Right renal pelvis (tissue), 4 donors: Measurements from ENCODE around the gene PHETA1. TPM values are rescaled to one million over a fixed set of nuclear protein-coding genes. Genes with fewer than 3 reads are reported as not detected.
"Not testable (repeated sequence)": the region's sequence is repeated elsewhere in the genome, so short reads cannot be mapped to it uniquely, and the experiment has no call there.

Experiments used
- DNase-seq, 4 donors: peaks; one replicate each; pipeline ENCODE4 v3.0.0-alpha.2; 2013; ENCODE audit warnings: low read depth in 4 of 4, low spot score in 3 of 4, missing footprints in 1 of 4
- polyA plus RNA-seq, 4 donors: library from polyadenylated mRNA; unstranded; fragments of 120-200 nt; gene quantifications; one replicate each; pipeline ENCODE4 v1.2.1, GENCODE V29; 2013; ENCODE audit not compliant: insufficient read length in 4 of 4

The PHETA1 gene
- polyA plus RNA-seq, 4 donors, result 12.8 to 16.1 (median 14.4) TPM

DNA sequence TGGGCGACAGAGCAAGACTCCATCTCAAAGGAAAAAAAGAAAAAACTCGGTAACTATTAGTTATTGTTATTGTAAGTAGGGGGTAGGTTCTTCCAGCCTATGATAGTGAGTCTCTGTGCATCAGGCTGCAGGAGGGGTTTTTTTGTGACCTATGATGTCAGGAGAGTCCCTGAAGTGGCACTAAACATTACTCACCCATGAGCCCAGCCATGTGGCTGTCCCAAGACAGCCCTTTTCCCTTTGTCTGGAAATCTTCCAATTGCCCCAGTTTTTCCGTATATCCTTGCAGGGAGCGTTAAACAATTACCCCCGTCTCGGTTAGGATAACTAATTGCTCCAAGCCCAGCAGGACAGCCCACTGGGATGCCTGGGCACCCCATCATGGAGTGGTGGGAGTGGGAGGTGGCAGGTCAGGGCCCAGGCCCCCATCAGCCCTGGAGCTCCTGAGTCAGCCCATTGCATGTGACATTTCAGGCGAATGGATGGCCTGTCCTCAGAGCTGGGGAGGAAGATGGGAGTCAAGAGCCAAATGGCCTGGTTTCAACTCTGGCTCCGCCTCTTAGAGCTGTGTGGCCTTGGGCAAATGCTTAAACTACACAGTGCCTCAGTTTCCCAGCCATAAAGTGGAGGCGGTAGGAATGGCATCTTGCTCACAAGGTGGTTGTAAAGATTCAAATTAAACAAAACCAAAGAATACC, 16.4 kb downstream of the PHETA1 start:
- DNase-seq, result no peak

DNA sequence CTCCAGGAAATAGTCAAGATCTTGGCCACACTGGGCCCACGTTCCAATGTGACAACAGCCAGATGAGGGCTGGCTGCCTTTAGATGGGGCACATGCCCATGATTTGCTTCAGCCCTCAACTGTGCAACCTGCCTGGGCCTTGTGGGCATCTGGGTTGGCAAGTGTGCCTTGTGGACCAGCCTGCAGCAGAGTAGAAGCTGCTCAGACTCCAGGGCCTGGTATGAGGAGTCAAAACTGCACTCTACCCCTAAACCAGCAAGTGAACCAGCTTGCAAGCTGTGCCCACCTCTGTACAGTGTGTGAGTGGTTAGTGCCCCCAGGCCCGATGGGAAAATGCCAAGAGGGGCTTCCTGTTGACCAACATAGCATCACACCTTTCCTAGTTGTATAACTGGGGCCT, 17.9 kb downstream of the PHETA1 start:
- DNase-seq, result no peak

DNA sequence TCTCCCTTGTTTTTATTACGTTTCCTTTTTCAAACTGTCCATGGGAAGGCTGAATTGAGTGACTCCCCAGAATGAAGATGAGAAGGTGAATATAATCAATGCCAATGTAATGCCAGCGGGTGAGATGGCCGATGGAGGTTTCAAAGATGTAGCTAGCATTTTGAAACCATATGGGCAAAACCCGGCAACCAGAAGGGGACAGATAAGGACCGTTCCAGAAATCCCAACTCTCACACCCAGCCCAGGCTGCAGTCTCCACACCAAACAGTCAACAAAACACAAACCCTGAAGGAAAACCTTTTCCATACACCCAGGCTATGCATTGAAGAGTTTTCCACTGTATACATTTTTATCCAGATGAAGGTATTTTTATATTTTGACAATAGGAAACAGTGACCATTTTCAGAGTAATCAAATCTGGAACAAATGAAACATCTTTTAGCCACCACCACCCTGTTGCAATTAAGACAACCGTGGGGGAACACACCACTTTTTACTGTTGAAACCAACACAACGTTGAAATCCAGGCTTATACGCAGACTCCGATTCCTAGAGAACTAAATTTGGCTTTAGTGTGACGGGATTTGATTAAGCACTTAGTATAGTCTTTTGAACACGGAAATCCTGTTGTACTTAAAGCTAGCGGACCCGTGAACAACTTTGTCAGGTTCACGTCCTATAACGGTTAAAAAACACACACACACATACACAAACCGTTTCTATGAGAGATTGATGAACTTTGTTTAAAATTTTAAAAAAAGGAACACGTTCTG, 19.0 kb downstream of the PHETA1 start:
- no peak for DNase-seq

DNA sequence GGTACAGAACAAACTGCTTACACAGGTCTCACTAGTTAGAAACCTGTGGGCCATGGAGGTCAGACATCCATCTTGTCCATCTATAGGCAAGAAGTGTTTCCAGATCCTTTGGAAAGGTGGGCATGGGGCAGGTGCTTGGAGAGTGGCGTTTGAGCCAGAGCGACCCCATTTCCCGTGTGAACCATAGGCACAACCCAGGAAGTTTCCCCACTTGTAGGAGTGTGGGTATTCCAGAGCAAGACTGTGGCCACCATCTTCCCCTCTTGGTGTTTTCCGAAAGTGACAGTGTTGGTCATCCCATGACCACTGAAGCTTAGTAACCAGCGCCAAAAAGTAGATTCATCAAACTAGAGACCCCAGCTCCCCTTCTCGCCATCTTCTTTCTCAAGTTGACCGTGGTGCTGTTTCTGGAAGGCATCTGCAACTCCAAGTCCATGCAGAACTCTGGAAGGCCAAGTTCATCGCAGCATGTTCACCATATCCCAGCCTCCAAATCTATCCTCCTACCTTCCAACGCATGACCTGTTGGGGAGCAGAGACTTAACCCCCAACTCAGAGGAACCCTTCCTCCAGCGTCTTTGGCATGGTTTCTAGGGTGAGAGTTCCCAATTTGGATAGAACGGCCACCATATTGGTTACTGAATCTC, 19.7 kb downstream of the PHETA1 start:
- no peak for DNase-seq

DNA sequence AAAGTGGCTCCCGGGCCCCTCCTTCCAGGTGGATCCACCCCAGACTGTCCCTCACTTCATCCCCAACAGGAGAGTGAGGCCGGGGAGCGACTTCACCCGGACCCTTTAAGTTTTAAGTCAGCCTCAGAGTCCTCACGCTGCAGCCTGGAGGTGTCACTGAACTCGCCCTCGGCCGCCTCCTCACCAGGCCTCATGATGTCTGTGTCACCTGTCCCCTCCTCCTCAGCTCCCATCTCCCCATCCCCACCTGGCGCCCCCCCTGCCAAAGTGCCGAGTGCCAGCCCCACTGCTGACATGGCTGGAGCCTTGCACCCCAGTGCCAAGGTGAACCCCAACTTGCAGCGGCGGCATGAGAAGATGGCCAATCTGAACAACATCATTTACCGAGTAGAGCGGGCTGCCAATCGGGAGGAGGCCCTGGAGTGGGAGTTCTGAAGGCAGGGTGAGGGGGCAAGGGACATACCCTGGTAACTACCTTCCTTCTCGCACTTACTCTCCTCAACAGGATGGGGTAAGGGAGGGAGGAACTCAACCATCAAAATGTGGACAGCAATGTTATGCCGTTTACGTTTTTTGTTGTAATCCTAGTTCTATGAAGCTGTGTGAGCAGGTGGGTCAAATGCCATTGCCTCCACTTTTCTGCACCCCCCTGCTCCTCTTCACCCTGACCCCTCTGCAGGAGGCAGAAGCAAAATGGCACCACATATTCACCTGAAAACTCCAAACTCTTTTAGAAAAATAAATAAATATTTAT, 20.8 kb downstream of the PHETA1 start:
- no peak for DNase-seq

DNA sequence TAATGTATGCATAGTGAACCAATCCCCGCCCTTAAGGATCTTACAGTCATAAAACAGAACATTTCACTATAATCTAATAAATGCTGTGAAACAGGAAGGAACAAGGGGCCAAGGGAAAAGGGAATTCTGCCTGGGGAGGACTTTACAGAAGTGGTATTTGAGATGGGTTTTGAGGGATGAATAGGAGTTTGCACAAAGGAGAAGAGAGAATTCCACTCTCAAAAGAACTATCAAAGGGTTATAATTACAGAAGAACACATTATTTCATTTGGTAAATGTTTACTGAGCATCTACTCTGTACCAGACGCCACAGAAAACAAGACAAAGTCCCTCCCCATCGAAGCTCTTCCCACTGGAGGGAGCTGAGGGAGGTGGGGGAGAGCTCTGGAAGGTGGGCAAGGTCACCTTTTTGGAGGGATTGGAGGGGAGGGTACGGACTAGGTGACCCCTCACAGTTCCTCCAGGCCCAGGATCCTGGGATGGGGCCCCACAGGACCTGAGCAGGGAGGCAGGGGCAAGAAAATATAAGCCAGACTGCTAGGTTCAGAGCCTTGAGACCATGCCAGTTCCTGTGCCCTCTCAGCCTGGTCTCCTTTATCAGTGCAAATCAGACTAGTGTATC, 24.5 kb downstream of the PHETA1 start:
- DNase-seq, result no peak

DNA sequence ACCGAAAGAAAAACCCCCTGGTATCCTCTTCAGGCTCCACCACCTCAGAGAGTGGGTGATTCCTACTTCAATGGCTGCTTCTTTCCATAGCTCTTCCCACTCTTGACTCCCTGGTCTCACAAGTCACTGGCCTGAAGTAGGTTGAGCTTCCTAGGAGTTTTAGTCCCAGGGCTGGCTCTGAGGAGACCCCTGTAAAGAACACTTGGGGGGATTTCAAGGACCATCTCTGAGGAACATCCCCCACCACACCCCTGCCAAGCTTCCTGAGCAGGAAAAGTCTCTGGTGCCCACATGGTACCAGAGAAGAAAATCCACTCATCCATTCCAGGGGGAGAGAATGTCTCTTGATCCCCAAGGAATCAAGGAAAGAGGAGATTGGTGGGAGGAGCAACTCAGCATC, 25.7 kb downstream of the PHETA1 start:
- no peak for DNase-seq

DNA sequence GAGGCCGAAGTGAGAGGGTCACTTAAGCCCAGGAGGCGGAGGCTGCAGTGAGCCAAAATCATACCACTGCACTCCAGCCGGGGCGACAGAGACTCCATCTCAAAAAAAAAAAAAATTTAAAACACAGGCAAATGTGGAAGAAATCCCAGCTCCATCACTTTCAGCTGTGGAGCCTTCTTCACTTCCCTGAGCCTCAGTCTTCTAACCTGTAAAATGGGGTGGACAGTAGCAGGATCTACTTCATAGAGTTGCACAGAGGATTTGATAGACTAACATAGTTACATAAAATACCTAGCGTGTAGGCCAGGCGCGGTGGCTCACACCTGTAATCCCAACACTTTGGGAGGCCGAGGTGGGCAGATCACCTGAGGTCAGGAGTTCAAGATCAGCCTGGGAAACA, 26.5 kb downstream of the PHETA1 start:
- DNase-seq, result no peak

DNA sequence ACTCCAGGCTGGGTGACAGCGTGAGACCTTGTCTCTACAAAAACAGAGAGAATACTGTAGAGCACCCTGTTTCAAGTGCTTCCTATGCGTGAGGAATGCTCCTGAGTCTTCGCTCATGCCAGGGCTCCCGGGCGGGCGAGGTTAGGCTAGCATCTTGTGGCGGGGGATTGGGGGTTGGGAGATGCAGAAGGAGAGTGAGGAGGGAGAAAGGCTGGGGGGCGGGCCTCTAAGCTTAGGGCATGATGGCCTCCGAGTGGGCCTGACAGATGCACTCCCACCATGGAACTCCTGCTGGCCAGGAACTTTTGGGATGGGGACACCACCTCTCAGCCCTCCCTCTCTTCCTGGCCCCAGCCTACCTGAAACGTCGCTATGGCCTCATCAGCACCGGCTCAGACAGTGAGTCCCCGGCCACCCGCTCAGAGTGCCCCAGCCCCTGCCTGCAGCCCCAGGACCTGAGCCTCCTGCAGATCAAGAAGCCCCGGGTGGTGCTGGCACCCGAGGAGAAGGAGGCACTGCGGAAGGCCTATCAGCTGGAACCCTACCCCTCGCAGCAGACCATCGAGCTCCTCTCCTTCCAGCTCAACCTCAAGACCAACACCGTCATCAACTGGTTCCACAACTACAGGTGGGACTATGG, 27.3 kb downstream of the PHETA1 start:
- no peak for DNase-seq

DNA sequence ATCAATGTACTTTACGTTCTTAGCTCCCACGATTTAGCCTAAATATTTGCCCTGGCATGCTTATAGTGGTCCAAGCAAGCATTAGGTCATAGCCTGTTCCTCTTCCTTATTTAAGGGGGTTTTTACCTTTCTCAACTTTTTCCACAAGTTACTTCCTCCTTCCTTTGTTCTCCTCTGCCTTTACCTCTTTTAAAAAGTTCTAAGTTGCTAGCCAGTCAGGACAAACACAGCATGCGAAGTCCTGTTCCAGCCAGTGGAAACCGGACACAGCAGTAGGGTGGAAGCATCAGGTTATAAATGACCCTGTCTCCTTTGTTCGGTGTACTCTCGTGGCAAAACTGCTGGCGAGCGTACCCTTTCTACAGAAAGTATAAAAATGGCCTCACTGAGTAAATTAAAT, 28.2 kb downstream of the PHETA1 start:
- DNase-seq, result not testable (repeated sequence)

DNA sequence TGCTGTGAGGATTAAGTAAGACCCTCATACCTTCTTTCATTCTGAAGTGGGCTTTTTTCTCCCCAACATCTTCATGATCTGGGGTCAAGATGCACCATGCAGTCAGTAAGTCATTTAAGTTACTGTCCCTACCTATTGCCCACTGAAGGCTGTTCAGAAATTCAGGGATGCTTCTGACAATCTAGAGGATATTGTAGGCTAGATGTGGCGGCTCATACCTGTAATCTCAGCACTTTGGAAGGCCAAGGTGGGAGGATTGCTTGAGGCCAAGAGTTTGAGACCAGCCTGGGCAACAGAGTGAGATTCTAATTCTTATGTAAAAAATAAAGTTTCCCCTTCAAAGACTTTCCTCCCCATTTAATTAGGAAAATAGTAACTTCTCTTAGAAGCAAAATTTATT, 28.7 kb downstream of the PHETA1 start:
- no peak for DNase-seq

DNA sequence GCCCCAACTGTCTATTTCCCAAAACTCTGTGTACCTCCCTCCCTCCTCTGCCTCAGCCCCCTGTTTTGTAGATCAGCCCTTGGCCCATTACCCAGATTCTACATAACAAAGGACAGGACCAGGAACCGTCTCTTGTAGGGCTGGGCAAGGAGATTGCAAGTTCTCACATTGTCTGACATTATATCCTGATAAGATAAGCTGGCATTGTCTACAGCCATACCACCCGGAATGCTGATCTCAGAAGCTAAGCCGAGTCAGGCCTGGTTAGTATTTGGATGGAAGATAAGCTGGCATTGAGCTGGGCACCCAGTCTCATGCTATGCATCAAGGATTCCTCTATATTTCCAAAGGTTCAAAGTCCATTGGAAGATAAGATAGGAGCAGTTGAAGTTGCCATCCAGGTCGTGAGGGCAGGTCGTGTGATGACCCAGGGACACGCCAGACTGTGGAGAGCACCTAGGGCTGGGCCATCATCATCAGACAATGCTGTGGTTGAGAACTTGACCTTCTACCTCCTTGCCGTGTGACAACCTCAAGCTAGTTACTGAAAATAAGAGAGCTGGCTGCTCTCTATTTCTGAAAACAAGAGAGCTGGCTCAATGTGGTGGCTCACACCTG, 29.5 kb downstream of the PHETA1 start:
- DNase-seq, result no peak

DNA sequence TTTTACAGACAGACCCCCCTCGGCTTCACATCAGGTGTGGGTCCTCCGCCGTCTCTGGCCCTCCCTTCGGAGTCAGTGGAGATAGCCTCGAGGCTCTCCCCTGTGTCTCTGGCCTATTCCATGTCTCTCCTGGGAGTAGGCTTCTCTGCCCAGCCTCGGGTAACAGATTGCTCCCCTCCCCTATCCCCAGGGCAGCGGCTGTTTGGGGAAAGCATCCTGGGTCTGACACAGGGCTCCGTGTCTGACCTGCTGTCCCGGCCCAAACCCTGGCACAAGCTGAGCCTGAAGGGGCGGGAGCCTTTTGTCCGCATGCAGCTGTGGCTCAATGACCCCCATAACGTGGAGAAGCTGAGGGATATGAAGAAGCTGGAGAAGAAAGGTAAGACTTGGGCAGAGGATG, 30.8 kb downstream of the PHETA1 start:
- no peak for DNase-seq

DNA sequence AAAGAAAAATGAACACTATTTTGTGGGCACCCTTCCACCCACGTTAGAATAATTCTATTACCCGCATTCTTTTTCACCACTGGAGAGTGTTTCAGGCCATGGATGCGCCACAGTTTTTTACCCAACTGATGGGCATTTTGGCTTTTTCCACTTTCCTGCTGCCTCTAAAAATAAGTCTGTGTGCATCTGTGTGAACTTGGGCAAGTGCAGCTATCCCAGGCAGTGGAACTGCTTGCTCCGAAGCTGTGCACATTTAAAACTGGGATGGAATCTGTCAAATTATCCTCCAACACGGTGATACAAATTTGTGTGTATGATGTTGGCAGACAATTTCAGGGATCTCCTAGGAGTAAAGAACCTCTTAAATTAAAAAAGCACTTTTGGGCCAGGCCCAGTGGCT, 31.5 kb downstream of the PHETA1 start:
- no peak for DNase-seq

DNA sequence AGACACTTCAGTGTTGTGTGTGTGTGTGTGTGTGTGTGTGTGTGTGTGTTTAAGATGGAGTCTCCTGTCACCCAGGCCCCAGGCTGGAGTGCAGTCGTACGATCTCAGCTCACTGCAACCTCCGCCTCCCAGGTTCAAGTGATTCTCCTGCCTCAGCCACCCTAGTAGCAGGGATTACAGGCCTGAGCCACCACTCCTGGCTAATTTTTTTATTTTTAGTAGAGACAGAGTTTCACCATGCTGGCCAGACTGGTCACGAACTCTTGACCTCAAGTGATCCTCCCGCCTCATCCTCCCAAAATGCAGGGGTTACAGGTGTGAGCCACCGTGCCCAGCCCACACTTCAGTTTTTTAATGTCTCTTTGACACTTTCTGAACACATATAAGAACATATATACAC, 32.5 kb downstream of the PHETA1 start:
- not testable (repeated sequence) for DNase-seq

DNA sequence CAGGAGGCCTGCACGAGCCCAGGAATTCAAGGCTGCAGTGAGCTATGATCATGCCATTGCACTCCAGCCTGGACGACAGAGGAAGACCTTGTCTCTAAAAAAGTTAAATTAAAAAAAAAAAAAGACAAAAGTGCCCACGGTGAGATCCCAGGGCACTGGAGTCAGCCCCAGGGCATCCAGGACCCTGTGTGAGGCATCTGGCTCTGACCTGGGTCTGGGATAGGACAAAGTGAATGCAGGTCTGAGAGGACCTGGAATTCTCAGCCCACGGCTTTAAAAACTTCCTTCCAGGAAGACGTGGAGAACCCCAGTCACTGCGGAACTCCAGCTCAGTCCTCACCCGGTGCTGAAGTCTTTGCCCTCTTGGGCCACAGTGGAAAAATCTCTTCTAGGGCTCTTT, 33.1 kb downstream of the PHETA1 start:
- DNase-seq, result no peak

DNA sequence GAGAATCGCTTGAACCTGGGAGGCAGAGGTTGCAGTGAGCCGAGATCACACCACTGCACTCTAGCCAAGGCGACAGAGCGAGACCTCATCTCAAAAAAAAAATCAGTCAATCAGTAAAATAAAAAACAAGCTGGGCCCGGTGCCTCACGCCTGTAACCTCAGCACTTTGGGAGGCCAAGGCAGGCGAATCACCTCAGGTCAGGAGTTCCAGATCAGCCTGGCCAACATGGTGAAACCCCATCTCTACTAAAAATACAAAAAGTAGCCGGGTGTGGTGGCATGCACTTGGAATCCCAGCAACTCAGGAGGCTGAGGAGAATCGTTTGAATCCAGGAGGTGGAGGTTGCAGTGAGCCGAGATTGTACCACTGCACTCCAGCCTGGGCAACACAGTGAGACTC, 33.6 kb downstream of the PHETA1 start:
- DNase-seq, result not testable (repeated sequence)

DNA sequence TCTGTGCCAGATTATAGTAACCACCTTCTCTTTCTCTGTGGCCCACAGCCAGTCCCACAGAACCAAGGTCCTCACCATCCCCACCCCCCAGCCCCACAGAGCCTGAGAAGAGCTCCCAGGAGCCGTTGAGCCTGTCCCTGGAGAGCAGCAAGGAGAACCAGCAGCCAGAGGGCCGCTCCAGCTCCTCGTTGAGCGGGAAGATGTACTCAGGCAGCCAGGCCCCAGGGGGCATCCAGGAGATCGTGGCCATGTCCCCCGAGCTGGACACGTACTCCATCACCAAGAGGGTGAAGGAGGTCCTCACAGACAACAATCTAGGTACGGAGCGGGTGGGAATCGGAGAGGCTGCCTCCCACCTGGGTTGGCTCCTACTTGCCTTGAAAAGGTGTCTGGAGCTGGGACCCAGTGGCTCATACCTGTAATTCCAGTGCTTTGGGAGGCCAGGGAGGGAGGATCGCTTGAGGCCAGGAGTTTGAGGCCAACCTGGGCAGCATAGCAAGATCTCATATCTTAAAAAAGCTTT, 34.4 kb downstream of the PHETA1 start:
- no peak for DNase-seq
